Measurements from ENCODE around the gene ELMO1. TPM values are rescaled to one million over a fixed set of nuclear protein-coding genes. Genes with fewer than 3 reads are reported as not detected.

Gene ELMO1
- total and polyA plus RNA-seq, 9 donors: 8.9 to 48.9 (median 28.0) TPM

DNA sequence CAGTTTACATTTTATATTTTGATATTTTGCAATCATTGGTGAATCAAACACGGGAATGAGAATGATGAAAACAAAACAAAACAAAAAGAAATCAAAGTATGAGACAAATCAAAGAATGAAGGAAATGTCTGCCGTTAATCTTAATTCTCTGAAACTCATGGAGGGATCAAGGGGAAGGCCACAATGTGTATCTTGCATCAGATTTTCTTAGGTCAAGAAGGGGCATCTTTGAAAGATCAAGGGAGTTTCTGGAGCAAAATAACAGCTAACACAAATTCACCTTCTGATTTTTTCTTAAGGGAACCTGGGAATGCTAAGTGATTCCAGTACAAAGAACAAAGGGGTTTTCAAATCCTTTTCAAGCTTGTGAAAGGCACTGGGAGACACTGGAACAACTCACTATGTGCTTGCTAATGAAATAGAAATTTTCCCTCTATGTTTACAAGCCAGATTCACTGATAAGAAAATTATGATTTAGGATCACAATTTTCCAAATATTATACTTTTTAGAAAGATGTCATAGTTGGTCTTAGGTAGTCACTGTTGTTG, 402.1 kb downstream of the ELMO1 start:
- Histone ChIP-seq H3K4me3 (no peak overlapping the region), H3K27me3 (no peaks in the 10 kb centered on the region), H3K27ac (no peak overlapping the region), H3K4me1 (ENCODE audit: insufficient read depth) (no peaks in the 10 kb centered on the region), H3K36me3 (no peaks in the 10 kb centered on the region), H3K9me3 (no peaks in the 10 kb centered on the region)
- no peak for TF ChIP-seq EP300 (IDR thresholded peaks at IDR 0.05)
- TF ChIP-seq, protein P1, sequence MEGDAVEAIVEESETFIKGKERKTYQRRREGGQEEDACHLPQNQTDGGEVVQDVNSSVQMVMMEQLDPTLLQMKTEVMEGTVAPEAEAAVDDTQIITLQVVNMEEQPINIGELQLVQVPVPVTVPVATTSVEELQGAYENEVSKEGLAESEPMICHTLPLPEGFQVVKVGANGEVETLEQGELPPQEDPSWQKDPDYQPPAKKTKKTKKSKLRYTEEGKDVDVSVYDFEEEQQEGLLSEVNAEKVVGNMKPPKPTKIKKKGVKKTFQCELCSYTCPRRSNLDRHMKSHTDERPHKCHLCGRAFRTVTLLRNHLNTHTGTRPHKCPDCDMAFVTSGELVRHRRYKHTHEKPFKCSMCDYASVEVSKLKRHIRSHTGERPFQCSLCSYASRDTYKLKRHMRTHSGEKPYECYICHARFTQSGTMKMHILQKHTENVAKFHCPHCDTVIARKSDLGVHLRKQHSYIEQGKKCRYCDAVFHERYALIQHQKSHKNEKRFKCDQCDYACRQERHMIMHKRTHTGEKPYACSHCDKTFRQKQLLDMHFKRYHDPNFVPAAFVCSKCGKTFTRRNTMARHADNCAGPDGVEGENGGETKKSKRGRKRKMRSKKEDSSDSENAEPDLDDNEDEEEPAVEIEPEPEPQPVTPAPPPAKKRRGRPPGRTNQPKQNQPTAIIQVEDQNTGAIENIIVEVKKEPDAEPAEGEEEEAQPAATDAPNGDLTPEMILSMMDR (IDR thresholded peaks at IDR 0.05): no peak
- TF ChIP-seq POLR2A (IDR thresholded peaks at IDR 0.05): no peak
- no peak for DNase-seq
- WGBS, 3 donors: 67 to 80% (median 70%) methylated on average over 2 of the region's 2 CpGs
- intact Hi-C loops (cut with DNase I): loop anchor here in 1 of 4 donors (1.0 kb wide), 1 partner anchor 46 kb away; no protein-coding TSS in a partner anchor

DNA sequence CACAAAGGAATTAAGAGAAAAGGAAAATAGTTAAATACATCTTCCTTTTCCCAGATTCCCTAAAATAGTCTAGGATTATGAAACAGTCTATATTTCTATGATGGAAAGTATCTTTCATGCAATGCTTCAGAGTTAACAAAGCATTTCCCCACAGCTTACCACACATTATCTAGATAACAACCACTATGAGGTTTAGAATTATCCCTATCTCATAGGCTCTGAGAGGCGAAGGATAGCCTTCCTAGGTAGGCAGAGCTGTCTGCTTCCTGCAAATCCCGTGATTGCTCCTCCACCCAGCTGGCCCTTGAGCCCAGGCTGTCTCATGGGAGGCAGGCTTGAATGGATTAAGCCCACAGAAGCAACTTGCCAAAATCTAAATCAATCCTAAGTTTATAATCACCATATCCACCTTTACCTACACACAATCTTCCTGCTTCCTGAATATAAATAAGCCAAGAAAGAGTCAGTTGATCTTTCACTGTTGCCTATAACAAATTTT, 402.9 kb downstream of the ELMO1 start:
- TF ChIP-seq, protein P1 (IDR thresholded peaks at IDR 0.05): no peak
- TF ChIP-seq EP300 (IDR thresholded peaks at IDR 0.05) (no peak), POLR2A (IDR thresholded peaks at IDR 0.05) (no peak)
- no peak for DNase-seq
- H3K9me3 ChIP-seq: no peaks in the 10 kb centered on the region
- no peak overlapping the region for H3K4me3 ChIP-seq
- no peaks in the 10 kb centered on the region for H3K4me1 ChIP-seq (ENCODE audit: insufficient read depth)
- 69 to 79% (median 73%) methylated on average over 2 of the region's 2 CpGs for WGBS, 3 donors
- H3K27ac ChIP-seq: no peak overlapping the region
- intact Hi-C loops (cut with DNase I): loop anchor here in 1 of 4 donors (1.0 kb wide), 1 partner anchor 47 kb away; no protein-coding TSS in a partner anchor
- H3K36me3 ChIP-seq: no peaks in the 10 kb centered on the region
- no peaks in the 10 kb centered on the region for H3K27me3 ChIP-seq

DNA sequence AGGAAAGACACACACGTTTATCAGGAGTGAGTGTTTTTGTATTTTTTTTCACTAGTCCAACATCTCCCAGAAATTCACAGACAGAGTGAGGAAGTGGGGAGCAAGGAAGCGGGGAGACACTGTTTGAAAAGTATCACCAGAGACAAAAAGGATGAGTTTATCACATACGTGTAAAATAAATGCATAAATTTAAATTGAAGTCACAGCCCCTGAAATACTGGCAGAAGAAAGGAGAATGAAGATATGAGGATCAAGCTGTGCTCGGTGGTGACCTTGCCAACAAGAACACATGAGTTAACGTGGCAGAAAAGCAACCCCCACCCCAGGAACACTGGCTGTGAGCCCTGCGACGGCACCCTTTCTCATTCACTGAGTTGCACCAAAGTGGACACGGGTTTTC, 407.2 kb downstream of the ELMO1 start:
- TF ChIP-seq, protein P1 (IDR thresholded peaks at IDR 0.05): no peak
- TF ChIP-seq POLR2A (IDR thresholded peaks at IDR 0.05) (no peak), EP300 (IDR thresholded peaks at IDR 0.05) (no peak)
- Histone ChIP-seq H3K9me3 (no peaks in the 10 kb centered on the region), H3K27ac (no peak overlapping the region), H3K36me3 (no peaks in the 10 kb centered on the region), H3K4me3 (no peak overlapping the region), H3K27me3 (no peaks in the 10 kb centered on the region), H3K4me1 (ENCODE audit: insufficient read depth) (peaks cover 1% of the 10 kb centered on the region)
- DNase-seq: no peak
- intact Hi-C loops (cut with DNase I): no loop called here
- 63 to 72% (median 65%) methylated on average over 8 of the region's 8 CpGs for WGBS, 3 donors

DNA sequence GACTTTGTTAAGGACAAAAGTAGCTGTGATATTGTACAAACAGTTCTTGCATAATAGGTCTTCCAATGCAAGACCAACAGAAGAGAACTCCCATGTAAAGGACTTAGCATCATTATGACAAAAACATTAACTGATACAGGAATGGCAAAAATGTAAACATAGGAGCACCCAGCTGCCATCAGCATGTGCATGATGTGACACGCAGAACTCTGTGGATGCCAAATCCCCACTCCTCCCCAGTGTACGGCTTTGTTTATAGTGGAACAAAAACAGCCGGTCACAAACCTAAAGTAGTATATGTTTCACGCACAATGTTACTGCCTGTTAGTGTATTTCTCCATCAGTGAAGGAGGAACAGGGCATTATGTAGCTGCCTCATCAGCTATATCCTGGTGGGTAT, 408.3 kb downstream of the ELMO1 start:
- Histone ChIP-seq H3K4me1 (ENCODE audit: insufficient read depth) (peaks cover 1% of the 10 kb centered on the region), H3K9me3 (no peaks in the 10 kb centered on the region), H3K36me3 (no peaks in the 10 kb centered on the region), H3K27me3 (no peaks in the 10 kb centered on the region), H3K27ac (no peak overlapping the region), H3K4me3 (no peak overlapping the region)
- intact Hi-C loops (cut with DNase I): no loop called here
- TF ChIP-seq, protein P1 (IDR thresholded peaks at IDR 0.05): no peak
- no peak for TF ChIP-seq EP300 (IDR thresholded peaks at IDR 0.05)
- no peak for TF ChIP-seq POLR2A (IDR thresholded peaks at IDR 0.05)
- WGBS, 3 donors: 57 to 71% (median 63%) methylated on average over 4 of the region's 4 CpGs
- no peak for DNase-seq

All from ovary (tissue), 9 donors.